ENCODE results near the gene IGIP. TPM values are rescaled to one million over a fixed set of nuclear protein-coding genes. Genes with fewer than 3 reads are reported as not detected.

IGIP gene
- total RNA-seq, 4 donors from 2014 or later, result 21.7 to 26.6 (median 24.4) TPM

- TF ChIP-seq CTCF (IDR thresholded peaks at IDR 0.05; ENCODE audit: low read depth), result no peak
These were observed 6.3 kb downstream of the IGIP start for GRCh38 chr5:140131967-140132409.

- no peak for TF ChIP-seq CTCF (IDR thresholded peaks at IDR 0.05; ENCODE audit: low read depth)
These were observed 7.9 kb downstream of the IGIP start for GRCh38 chr5:140133514-140134167.

GRCh38 chr5:140134277-140134935, 8.7 kb downstream of the IGIP start:
- no peak for TF ChIP-seq CTCF (IDR thresholded peaks at IDR 0.05; ENCODE audit: low read depth)

- TF ChIP-seq CTCF (IDR thresholded peaks at IDR 0.05; ENCODE audit: low read depth), result no peak
These were observed 9.4 kb downstream of the IGIP start for GRCh38 chr5:140135127-140135526.

- TF ChIP-seq CTCF (IDR thresholded peaks at IDR 0.05; ENCODE audit: low read depth), result no peak
These were observed 10.9 kb downstream of the IGIP start for GRCh38 chr5:140136624-140137023.

GRCh38 chr5:140140435-140140834, 14.7 kb downstream of the IGIP start:
- no peak for TF ChIP-seq CTCF (IDR thresholded peaks at IDR 0.05; ENCODE audit: low read depth)

- TF ChIP-seq CTCF (IDR thresholded peaks at IDR 0.05; ENCODE audit: low read depth), result no peak
These were observed 15.5 kb downstream of the IGIP start for GRCh38 chr5:140141241-140141640.

Measured in subcutaneous adipose tissue (tissue), 4 donors.